ENCODE results near the gene ANGPTL8. TPM values are rescaled to one million over a fixed set of nuclear protein-coding genes. Genes with fewer than 3 reads are reported as not detected.

ANGPTL8 gene
- total and polyA plus RNA-seq, 2 donors (not counting 3 experiments of a cell fraction or from before 2014, with no cell fraction given): not detected

DNA sequence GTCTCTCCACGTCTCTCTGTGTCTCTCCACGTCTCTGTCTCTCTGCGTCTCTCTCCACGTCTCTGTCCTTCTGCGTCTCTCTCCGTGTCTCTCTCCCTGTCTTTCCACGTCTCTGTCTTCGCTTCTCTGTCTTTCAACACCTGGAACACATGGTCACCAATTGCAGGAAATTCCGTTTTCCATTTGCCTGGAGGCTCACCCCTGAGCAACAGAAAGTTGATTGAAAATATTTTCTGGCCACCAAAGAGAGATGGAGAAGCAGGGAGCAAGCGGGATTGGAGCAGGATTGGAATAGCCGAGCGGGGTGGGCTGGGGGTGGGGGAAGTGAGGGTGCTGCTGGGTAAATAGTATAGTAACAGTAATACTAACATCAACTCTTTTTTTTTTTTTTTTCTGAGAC lies 43.7 kb upstream of the ANGPTL8 start:
- H3K79me2 ChIP-seq (ENCODE audit: control insufficient read depth, insufficient read depth, low read length): peaks cover 34% of the 10 kb centered on the region
- dilution Hi-C loops (cut with MboI; ENCODE audit: extremely low pct_ligation_motif_present, low sequenced_read_pairs): no loop called here
- peaks cover 12 to 23% of the 10 kb centered on the region in 2 experiments for H3K36me3 ChIP-seq (ENCODE audit: control insufficient read depth in 2 of 2, extremely low read depth in 1 of 2, insufficient read depth in 2 of 2, low read length in 2 of 2)
- no peaks in the 10 kb centered on the region for H3K27me3 ChIP-seq (ENCODE audit: control insufficient read depth in 2 of 2, insufficient read depth in 2 of 2, low read length in 2 of 2)
- H3K9ac ChIP-seq (replicated peaks; ENCODE audit: extremely low read depth, insufficient read depth, low read length): no peak overlapping the region
- BruUV-seq (replicated peaks): no TSS peak
- ChIA-PET CTCF (interaction anchor here (2.0 kb wide), 1 partner anchor 69 kb away, joined by 6 read pairs; no protein-coding TSS in a partner anchor), POLR2A (no interaction called here)
- FAIRE-seq (no peak), DNase-seq (ENCODE audit: low read depth, low spot score) (no peak)
- TF ChIP-seq MAX (IDR thresholded peaks at IDR 0.05; ENCODE audit: insufficient read depth, insufficient read length): no peak
- TF ChIP-seq MYC (IDR thresholded peaks at IDR 0.05; ENCODE audit: low read depth, low read length): no peak
- no peak for TF ChIP-seq GATA2 (IDR thresholded peaks at IDR 0.05; ENCODE audit: insufficient read depth, insufficient read length, low read depth, low read length)
- no peak for TF ChIP-seq CTCF (IDR thresholded peaks at IDR 0.05; ENCODE audit: extremely low read depth in 1 of 2, insufficient read depth in 1 of 2, low read depth in 1 of 2, low read length in 2 of 2)
- no peak for TF ChIP-seq POLR2AphosphoS5 (IDR thresholded peaks at IDR 0.05; ENCODE audit: insufficient read depth, low read depth, low read length)
- TF ChIP-seq POLR2A (IDR thresholded peaks at IDR 0.05; ENCODE audit: low read depth, low read length): no peak
- TF ChIP-seq EZH2 (IDR thresholded peaks at IDR 0.05; ENCODE audit: borderline replicate concordance, low read depth, low read length, severe bottlenecking): no peak
- no peak for TF ChIP-seq JUN (IDR thresholded peaks at IDR 0.05; ENCODE audit: borderline replicate concordance, insufficient read depth, insufficient read length, low read depth)
- TF ChIP-seq FOS (IDR thresholded peaks at IDR 0.05; ENCODE audit: borderline replicate concordance, insufficient read depth, low read length): no peak
- H3K4me1 ChIP-seq (ENCODE audit: control insufficient read depth, extremely low read depth, insufficient read depth, low read length): peaks cover 19% of the 10 kb centered on the region
- H3K4me2 ChIP-seq (ENCODE audit: insufficient read depth, low read length): peak overlapping the region; percentile 67
- no peaks in the 10 kb centered on the region for H3K9me1 ChIP-seq (replicated peaks; ENCODE audit: control insufficient read depth, extremely low read depth, insufficient read depth, low read length)
- no peak overlapping the region for H3K4me3 ChIP-seq (replicated peaks in 1 of 3; ENCODE audit: insufficient read depth in 1 of 3, low read depth in 1 of 3, low read length in 3 of 3)
- no peaks in the 10 kb centered on the region for H3K9me3 ChIP-seq (replicated peaks; ENCODE audit: control insufficient read depth, insufficient read depth, low read length)
- no peak overlapping the region for H3K27ac ChIP-seq (ENCODE audit: insufficient read depth, low read depth, low read length)
- H4K20me1 ChIP-seq (replicated peaks; ENCODE audit: control insufficient read depth, extremely low read depth, insufficient read depth, low read length): no peaks in the 10 kb centered on the region
- H2AFZ ChIP-seq (ENCODE audit: low read depth, low read length): no peak overlapping the region
- intact Hi-C loops (cut with micrococcal nuclease): loop anchor here (2.0 kb wide), 2 partner anchors 17 to 53 kb away; no protein-coding TSS in a partner anchor
